NCI-H187 (cell line): ENCODE results near the gene AKNA.

ENCODE experiments used
- DNase-seq, 2 experiments: peaks; one replicate each; lab custom pipeline; 2025; lab: John Stamatoyannopoulos, UW

The AKNA gene

DNA sequence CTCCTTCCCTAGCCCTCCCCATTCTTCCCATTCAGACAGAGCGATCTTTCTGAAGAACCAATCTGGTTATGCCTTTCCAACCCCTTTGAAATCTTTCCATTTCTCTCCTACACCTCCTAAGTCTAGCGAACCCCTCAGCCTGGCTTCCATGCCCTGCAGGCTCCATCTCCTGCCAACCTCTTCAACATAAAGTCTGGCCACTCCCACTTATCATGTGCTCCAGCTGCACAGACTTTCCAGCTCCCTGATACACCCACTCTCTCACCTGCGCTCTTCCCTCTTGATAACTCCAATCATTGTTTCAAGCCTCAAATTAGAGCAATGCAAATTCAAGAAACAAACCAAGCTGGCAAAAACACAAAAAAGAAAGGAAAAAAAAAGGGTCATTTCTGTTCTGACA is 68.6 kb downstream of the AKNA start:
- DNase-seq, result no peak

DNA sequence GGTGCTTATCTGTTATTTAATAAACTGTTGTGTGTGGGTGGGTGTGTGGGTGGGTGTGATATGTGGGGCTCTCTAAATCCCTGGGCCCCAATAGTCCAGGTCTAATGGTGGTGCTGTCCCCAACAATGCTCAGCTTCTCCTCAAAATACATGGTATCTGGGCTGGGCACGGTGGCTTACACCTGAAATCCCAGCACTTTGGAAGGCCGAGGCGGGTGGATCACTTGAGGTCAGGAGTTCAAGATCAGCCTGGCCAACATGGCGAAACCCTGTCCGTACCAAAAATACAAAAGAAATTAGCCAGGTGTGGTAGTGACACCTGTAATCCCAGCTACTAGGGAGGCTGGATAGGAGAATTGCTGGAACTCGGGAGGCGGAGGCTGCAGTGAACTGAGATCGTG is 69.4 kb downstream of the AKNA start:
- DNase-seq, result no peak

DNA sequence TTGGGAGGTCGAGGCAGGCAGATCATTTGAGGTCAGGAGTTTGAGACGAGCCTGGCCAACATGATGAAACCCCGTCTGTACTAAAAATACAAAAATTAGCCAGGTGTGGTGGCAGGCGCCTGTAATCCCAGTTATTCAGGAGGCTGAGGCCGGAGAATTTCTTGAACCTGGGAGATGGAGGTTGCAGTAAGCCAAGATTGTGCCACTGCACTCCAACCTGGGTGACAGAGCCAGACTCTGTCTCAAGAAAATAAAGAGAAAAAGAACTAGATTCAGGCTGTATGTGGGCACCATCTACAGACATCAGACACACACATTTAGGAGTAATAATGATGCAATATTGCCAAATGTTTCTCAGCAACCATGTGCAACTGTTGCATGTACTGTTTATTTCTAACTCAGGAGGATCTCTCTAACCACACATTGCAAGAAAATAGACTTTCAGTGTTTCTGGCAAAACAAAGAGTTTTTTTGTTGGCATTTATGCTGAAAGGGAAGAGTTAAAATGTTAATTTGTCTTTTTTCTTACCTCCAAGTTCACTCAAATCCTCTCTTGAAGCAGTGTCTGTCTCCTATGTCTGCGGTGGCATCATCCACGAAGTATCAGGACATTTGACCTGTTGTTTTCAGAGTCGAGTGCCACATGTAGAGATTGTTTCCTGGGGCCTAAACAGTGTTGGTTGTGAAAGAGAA is 70.0 kb downstream of the AKNA start:
- no peak for DNase-seq

DNA sequence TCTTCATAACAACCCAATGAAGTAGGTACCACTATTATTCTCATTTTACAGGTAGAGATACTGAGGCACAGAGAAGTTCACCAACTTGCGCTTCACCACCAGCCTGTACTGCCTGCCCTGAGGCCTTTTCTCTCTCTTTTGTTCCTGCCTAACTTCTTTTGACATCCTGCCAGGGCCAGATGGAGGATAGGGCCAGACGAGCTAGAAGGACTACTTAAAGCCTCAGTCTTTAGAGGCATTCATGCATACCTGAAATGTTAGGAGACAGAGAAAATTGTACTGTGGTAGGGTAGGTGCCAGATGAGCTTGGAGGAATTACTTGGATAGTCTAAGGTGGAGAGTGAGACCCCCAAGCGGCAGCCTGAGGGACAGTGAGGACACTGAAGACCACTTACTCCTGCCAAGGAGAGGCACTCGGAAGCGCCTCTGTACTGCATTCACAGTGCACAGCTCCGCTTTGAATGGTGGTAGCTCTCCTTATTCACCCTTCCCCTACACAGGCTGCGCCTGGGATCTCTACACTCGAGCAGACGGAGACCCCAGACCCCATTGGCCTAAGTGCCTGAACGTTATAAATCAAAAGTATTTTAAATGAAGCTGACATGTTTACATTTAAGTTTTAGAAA is 71.1 kb downstream of the AKNA start:
- DNase-seq, result no peak

DNA sequence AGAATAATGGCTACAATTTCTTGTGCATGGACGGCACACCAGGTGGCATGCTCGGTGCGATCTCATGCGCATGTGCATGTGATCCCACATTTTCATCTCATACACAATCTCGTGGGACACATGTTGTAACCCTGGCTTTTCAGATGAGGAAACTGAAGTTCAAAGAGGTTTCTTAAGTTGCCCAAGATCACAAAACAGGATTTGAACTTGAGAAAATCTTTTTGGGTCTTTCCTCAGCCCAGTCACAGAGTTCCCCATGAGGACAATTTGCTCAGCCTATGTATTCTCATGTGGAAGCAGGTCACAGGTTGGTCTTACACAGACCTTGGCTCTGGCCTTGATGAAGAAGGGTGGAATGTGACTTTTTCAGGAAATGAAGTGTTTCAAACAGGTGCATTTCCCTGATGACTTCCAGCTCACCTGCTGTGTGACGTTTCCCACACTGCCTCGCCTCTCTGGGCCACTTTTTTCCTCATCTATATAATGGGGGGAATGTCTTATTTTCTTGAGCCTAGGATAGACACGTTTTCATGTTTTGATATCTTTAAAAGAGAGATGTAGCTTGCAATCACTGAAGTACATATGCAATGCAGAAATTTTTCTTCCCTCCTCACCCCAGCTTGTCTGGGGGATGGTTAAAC is 71.9 kb downstream of the AKNA start:
- DNase-seq, result no peak

DNA sequence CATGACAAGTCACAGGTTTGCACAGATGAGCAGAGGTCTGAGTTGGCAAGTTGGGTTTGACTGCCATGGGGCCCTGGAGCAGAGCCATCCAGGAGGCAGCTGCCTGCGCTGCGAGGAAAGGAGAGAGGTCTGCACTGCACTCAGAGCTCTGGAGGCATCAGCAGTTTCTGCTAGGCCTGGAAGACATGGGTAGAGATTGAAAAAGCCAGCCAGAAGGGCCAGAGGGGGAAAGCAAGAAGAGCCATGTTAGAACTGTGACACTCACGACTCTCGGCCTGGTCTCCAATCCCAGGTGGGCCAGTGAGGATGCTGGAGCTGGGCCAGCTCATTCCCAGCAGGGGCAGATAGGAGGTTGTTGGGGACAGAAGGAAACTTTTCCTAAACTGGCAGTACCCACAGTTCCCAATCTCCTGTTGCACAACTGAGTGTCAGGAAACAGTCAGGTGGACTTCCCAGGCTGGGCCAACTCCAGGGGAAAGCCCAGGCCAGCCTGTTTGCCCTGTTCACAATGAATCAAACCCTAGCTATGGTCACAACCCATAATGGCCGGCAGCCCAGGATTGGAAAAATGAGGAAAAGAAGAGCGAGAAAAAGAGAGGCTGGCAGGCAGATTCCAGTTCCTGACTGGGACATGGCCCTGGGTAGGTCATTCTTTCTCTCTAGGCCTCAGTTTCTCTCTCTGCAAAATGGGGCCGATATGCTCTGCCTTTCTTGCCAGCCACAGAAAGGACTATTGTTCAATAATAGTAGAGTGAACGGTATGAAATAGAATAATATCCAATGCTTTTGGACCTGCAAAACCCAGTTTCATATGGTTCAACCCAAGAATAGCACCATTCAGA is 72.7 kb downstream of the AKNA start:
- DNase-seq, result no peak

DNA sequence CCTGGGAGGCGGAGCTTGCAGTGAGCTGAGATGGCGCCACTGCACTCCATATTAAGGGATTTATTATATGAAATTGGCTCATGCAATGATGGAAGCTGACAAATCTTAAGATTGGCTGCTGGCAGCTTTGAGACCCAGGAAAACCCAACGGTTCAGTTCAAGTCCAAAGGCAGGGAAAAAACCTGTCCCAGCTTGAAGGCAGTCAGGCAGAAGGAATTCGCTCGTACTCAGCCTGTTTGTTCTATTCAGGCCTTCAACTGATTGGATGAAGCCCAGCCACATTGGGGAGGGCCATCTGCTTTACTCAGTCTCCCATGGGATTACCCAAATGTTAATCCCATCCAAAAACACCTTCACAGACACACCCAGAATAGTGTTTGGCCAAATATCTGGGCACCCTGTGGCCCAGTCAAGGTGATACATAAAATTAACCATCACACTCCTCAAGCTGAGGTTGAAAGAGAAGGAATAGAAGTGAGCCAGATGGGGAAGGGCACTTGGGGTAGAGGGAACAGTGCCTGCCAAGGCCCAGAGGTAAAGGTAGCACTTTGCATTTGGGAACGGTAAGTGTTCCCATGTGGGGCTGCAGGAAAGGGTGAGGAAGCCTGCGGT is 73.4 kb downstream of the AKNA start:
- DNase-seq, result no peak

DNA sequence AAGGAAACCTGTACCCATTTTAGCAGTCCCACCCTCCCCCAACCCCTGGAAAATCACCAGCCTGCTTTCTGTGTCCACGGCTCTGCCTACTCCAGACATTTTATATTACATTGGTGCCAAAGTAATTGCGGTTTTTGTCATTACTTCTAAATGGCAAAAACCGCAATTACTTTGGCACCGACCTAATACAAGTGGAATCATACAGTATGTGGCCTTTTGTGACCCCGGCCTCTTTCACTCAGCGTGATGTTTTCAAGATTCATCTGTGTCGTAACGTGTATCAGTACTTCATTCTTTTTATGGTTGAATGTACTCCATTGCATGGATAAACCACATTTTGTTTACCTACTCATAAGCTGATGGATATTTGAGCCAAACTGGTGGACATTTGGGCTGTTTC is 74.6 kb downstream of the AKNA start:
- no peak for DNase-seq

DNA sequence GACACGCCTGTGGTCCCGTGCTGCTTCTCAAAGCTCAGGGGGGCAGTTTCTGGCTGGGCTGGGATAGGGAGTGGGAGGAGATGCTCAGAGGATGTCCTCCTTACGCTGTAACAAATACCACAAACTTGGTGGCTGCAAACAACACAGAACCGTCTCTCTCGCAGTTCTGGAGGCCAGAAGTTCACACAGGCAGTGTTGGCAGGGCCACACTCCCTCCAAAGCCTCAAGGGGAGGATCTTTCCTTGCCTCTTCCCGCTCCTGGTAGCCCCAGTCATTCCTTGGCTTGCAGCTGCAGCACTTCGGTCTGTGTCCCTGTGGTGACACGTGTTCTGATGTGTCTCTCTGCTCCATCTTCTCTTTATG is 75.3 kb downstream of the AKNA start:
- no peak for DNase-seq

DNA sequence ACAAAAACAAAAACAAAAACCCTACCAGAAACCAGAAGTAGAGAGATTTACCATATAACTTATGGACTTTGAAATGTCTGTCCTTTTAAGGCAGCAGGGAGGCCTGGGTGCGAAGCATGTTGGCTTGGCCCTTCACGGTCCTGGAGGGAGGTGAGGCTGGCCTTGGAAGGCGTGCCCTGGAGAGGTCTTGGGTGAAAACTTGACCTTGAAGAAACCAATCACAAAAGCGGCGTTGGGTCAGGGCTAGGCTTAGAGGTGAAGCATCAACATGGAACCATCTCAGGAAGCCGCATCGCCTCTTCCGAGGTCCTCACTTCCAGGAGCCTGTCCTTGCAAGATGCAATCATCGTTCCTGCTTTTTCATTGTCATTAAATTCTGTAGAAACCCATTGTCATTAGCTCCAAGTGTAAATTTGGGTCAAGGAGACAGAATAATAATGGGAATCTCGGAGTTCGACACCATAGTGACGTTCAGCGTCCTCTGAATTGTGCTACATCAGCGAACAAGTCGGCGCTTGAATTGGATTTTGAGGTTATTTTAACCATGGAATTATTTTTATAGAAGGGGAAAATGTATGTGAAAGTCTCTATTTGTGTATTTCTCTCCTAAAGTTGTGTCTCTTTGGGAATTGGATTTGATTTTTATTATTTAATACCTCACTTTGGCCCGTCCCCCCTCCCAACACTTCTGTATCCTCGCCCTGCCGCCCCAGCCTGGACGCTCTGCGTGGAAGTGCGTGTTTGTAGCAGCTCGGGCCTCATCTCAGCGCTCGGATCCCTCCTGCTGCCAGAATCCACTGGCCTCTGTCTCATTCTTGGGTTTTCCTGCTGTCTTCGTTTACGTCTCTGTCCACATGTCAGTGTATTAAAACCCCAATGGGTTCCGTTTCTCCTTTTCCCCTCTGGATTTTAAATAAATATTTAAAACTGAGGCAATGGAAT is 75.9 kb downstream of the AKNA start:
- no peak for DNase-seq

DNA sequence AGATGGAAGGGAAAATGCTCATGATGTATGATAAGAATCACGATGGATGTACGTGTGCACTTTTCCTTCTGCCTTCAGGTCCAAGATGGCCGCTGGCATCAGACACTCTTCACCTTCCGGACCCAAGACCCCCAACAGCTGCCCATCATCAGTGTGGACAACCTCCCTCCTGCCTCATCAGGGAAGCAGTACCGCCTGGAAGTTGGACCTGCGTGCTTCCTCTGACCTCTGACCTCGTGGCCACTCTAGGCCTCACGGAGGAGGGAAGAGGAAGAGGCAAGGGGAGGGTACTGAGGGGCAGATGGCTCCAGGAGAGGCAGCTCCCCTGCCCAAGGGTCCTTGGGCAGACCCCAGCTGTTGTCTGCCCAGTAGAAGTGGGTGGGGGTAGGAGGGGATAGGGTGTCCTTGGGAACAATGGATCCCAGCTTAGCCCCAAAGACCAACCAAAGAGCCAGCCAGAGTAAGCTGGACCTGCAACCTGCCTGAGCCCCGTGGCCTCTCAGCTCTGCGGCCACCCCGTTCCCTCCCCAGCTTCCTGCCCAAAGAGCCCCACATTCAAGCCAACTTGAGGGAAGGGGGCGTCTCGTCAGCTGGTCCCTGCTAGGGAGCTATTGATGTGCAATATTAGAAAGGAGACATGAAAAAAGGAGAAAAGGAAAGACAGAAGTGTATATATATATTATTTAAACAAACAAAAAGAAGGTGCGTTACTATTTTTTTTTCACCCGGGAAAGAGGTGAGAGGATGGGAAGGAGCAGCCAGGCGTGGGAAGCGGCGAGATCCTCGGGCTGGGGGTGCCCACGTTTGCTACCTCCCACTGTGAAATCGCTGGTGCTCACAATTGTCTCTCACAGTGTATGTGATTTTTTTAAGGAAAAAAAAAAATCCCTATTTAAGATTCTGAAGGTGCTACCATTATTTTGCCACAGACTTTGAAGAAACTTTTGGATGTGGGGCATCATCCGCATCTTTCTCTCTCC is 77.0 kb downstream of the AKNA start:
- DNase-seq, result no peak

DNA sequence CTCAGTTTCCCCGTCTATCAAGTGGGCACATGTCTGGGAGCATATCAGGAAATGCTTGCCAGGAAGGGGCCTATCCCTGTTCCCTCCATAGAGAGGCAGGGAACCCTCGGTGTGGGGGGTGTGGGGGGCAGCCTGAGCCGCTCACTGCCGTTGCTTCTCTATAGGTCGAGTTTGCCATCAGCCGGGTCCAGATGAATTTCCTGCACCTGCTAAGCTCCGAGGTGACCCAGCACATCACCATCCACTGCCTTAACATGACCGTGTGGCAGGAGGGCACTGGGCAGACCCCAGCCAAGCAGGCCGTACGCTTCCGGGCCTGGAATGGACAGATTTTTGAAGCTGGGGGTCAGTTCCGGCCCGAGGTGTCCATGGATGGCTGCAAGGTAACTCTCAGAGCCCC is 78.7 kb downstream of the AKNA start:
- no peak for DNase-seq

DNA sequence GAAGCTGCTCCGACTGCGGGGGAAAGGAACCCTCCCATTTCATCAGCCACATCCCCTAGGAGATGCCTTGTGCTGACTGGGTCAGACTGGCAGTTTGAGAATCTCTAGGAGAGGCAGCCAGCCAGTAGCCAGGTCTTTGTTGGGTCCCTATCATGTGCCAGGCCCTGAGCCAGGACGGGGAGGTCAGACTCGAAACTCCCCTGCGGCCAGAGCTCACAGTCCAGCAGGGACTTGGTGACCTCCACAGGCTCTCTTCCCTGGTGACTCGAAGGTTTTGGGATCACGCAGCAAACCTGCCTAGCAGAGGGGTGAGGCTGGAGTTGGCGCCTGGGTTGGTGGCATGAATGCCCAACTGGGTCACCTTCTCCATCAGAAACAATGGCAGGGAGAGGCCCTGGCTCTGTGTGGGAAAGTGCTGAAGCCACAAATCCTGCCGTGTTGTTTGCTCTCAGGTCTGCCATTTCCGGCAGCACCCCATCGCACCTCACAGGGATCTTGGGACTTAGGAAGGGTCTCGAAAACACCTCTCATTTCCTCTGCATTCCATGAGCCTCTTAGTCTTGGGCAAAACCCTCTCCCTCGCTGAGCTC is 79.3 kb downstream of the AKNA start:
- no peak for DNase-seq

DNA sequence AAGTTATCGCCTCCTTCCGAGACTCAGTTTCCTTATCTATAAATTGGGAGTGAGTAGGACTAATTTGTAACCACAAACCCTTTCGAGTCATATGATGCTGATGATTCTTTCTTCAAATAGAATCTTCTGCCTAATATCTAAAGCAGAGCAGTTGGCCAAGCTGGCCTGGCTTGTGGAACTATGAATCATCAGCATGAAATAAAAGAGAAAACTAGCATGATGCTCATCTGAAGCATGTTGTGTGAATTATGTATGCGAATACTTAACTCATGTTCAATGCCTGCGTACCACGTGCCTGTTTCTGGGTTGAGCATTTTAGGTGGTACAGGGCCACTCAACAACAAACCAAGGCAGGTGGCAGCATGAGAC is 79.9 kb downstream of the AKNA start:
- no peak for DNase-seq

DNA sequence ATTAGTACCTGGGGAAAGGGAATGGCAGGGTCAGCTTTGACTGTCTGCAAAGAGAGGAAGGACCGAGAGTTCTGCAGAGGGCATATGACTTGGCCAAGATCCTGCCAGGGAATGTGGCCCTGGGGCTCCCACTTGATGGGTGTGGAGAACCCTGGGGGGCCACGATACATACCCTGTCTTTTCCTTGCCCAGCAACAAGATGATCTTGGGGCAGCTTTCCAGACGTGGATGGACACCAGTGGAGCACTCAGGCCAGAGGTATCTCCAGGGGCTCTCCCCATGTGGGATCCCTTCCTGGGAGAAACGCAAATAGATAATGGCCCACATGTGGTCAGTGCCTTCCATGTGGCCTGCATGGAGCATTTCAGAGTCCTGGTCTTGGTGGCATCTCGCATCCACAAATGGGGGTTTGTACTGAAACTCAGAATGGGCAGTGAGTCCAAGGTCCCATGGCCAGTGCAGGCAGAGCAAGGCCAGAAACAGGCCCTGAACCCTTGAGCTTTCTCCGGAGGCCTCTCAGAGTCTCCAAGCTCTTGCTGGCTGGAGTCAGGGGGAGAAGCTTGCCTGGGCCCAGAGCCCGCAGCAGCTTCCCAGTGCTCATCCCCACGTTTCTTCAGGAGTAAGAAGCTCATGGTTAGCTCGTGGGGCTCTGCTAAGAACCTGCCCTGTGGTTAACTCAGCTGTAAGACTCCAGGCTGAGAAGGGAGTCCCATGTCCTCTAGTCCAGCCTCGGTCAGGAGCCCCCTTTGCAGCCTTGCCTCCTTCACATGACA is 83.2 kb downstream of the AKNA start:
- no peak for DNase-seq

DNA sequence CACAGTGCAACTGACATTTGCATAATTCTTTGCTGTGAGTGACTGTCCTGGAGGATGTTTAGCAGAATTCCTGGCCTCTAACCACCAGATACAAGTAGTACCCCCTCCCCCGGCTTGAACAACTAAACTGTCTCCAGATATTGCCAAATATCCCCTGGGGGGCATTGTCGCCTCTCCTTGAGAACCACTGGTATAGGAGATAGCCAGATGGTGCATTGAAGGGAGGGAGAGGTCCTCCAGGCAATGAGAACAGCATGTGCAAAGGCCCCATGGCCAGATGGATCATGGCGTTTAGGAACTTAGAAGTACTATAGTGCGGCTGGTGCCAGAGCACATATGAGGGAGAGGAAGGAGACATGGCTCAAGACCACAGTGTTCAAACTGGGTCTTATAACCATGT is 83.8 kb downstream of the AKNA start:
- DNase-seq, result no peak

DNA sequence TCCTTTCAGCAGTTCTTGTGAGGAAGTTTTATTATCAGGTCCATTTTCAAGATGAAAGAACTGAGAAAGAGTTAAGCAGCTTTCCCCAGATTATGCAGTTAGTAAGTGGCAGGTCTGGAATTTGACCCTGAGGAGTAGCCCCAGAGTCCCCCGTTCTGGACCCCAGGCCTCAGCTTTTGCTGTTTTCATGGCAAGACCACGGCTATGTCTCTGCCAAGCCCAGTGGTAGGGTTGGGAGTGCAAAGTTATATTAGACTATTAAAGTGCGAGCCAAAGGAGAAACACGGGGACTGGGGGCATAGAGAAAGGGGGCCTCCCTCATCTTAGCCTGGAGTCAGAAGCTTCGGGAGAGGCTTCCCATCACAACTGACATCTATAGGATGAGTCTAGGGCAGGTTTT is 84.2 kb downstream of the AKNA start:
- DNase-seq, result no peak

DNA sequence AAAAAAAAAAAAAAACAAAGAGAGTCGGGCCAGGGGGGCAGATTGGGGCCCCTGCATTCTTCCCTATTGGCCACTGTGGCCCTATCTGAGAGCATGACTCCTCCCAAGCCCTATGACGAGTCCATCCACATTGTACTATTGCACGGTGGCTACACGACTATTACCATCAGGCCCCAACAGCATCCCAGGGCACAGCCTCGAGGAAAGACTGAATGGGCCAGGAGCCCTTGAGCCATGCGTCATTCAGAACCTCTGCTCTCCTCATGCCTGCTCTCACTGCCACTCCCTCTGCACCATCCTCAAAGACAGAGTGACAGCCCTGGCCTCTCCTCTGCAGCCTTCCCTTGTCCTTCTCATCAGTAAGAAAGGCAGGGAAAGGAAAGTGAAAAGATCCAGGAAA is 85.1 kb downstream of the AKNA start:
- DNase-seq, result no peak
